PC-3 (cell line): Measurements from ENCODE around the gene CFAP45.

Experiments
- EZH2 ChIP-seq: fragments of 300-600 bp; sonication (generic); IDR thresholded peaks from one replicate; pipeline ENCODE4 v1.6.1; 2017; ENCODE audit warnings: antibody characterized with exemption, mild to moderate bottlenecking, low read length; ENCODE audit not compliant: unreplicated experiment
- TF ChIP-seq, protein P1 (sequence below): fragments of 300-600 bp; sonication (generic); conservative IDR thresholded peaks from 2 replicates; pipeline ENCODE4 v1.5.1; 2017; ENCODE audit warnings: antibody characterized with exemption, low read depth, mild to moderate bottlenecking, low read length

DNA sequence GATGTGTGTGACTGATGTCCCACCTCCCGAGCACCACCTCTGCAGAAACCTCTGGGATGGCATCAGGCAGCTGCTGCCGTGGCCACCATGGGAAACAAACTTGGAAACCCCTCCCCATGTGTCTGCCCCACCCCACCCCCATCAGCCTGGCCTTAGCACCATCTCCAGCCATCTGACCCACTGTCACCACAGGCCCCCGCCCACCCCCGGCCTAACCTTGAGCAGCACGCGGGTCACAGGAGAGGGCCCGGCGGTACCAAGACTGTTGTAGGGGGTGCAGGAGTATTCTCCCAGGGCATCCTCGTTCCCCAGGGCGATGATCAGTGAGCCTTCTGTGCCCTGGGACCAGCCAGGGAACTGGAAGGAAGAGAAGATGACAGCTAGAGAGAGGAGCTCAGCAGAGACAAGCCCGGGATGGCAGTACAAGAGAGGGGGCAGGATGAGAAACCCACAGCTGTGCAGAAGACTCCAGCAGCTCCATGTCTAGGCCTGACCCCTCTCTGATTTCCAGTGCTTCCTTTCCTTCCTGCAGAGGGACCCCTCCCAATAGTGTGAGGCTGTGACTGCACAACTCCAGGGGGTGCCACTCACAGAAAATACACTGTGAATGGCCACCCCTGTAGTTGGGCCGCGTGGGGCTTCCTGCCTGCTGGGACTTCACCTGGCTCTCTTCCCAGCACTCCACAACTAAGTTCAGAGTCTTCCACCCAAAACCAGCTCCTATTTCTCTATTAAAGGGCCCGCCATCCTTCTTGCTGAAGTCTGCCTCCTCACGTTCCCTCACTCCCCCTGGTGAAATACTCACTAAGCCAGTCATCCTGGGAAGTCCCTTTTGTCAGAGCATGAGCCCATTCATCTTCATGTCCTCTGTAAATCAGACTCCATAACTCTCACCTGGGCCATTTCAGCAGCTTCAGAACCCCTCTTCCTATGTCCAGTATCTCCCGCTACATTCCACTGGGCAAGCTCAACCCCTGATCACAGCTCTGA lies 32.6 kb upstream of the CFAP45 start:
- TF ChIP-seq, protein P1, sequence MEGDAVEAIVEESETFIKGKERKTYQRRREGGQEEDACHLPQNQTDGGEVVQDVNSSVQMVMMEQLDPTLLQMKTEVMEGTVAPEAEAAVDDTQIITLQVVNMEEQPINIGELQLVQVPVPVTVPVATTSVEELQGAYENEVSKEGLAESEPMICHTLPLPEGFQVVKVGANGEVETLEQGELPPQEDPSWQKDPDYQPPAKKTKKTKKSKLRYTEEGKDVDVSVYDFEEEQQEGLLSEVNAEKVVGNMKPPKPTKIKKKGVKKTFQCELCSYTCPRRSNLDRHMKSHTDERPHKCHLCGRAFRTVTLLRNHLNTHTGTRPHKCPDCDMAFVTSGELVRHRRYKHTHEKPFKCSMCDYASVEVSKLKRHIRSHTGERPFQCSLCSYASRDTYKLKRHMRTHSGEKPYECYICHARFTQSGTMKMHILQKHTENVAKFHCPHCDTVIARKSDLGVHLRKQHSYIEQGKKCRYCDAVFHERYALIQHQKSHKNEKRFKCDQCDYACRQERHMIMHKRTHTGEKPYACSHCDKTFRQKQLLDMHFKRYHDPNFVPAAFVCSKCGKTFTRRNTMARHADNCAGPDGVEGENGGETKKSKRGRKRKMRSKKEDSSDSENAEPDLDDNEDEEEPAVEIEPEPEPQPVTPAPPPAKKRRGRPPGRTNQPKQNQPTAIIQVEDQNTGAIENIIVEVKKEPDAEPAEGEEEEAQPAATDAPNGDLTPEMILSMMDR = peak; percentile 33; the same call in 1 of the 2 replicates
- no peak for TF ChIP-seq EZH2
